Right lobe of liver (tissue), 4 donors: ENCODE measurements around the gene ASXL1.

Experiments
- CTCF ChIP-seq, 4 donors: fragments of 200-600 bp in 3 of 4; fragments of 450-650 bp in 1 of 4; IDR thresholded peaks; one replicate each; pipeline versions ENCODE4 v1.5.1 to v1.8.0; 2016 to 2022; ENCODE audit warnings: antibody characterized with exemption in 4 of 4, mild to moderate bottlenecking in 2 of 4
- POLR2A ChIP-seq: fragments of 450-650 bp; IDR thresholded peaks from one replicate; pipeline ENCODE4 v1.6.1; 2017; ENCODE audit warnings: antibody characterized with exemption, mild to moderate bottlenecking
- donor health status: DM: no; HTN: no; CAD: no.
- donor health status: DM: no; HTN: no; CAD: no.
- donor health status: DM: no; HTN: yes; CAD: no.

DNA sequence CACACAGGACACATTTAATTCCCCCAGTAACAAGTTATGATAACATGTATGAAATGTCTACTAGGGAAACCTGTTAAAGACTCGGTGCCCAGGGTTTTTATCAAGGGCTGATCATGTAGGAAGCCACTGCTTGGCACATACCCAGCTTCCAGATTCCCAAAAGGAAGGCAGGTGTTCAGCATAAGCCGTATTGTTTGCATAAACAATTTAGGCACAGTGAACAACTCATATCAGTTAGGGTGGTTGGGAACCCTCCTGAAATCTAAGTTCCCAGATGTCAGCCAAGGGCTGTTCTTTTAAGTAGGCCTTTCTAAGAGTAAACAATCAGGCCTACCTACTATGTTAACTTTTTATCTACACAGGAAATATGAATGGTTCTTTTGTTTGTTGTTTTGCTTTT lies 74.1 kb downstream of the ASXL1 start:
- no peak for TF ChIP-seq CTCF (IDR thresholded peaks at IDR 0.05)
- no peak for TF ChIP-seq POLR2A
